Sigmoid colon (tissue), 7 donors: ENCODE results near the gene IL20RB. TPM values are rescaled to one million over a fixed set of nuclear protein-coding genes. Genes with fewer than 3 reads are reported as not detected.
"Not testable (repeated sequence)": the region's sequence is repeated elsewhere in the genome, so short reads cannot be mapped to it uniquely, and the experiment has no call there.

Source experiments
- DNase-seq: peaks from one replicate; pipeline ENCODE4 v3.0.0-alpha.2; 2019
- H3K27ac ChIP-seq, 4 donors: fragments of 200-600 bp; sonication (generic); one replicate each; pipeline ENCODE4 v1.5.1; 2016 to 2019; ENCODE audit warnings: mild to moderate bottlenecking in 1 of 4
- H3K27me3 ChIP-seq, 3 donors: fragments of 200-600 bp; sonication (generic); one replicate each; pipeline ENCODE4 v1.5.1; 2019; ENCODE audit warnings: mild to moderate bottlenecking in 1 of 3
- H3K36me3 ChIP-seq, 4 donors: fragments of 200-600 bp; sonication (generic); one replicate each; pipeline ENCODE4 v1.5.1; 2016 to 2019
- H3K4me1 ChIP-seq, 4 donors: fragments of 200-600 bp; sonication (generic); one replicate each; pipeline ENCODE4 v1.5.1; 2017 to 2019
- H3K4me3 ChIP-seq, 4 donors: fragments of 200-600 bp; sonication (generic); one replicate each; pipeline ENCODE4 v1.5.1; 2017 to 2019; ENCODE audit warnings: mild to moderate bottlenecking in 2 of 4, moderate library complexity in 1 of 4
- H3K9me3 ChIP-seq, 4 donors: fragments of 200-600 bp in 3 of 4; sonication (generic) in 3 of 4; one replicate each; pipeline versions ENCODE4 v1.5.1 to v1.6.1; 2013 to 2019
- EP300 ChIP-seq, 4 donors: sonication (generic); formaldehyde crosslinking; IDR thresholded peaks; one replicate each; pipeline ENCODE4 v1.6.1; 2017; ENCODE audit warnings: antibody characterized with exemption in 4 of 4
- POLR2A ChIP-seq, 2 donors: fragments of 450-650 bp; IDR thresholded peaks; one replicate each; pipeline ENCODE4 v1.6.1; 2016; ENCODE audit warnings: antibody characterized with exemption in 2 of 2, mild to moderate bottlenecking in 2 of 2, moderate library complexity in 2 of 2
- POLR2AphosphoS5 ChIP-seq, 4 donors: sonication (generic); formaldehyde crosslinking; IDR thresholded peaks; one replicate each; pipeline ENCODE4 v1.6.1; 2017; ENCODE audit warnings: antibody characterized with exemption in 4 of 4
- WGBS, 2 donors: extraction: QIAGEN DNeasy Blood & Tissue Kit; methylation state at CpG; one replicate each; pipeline ENCODE4 v1.1.7; 2013; 5-methylcytosine and 5-hydroxymethylcytosine counted together
- intact Hi-C: fragments of 100-400 bp; cut with DNase I; formaldehyde crosslinking; loops from one replicate; pipeline ENCODE4 v1.15.1; 2023
- polyA plus RNA-seq, 3 donors: library from polyadenylated mRNA; stranded (reverse); fragments of 200-250 nt; gene quantifications; one replicate each; pipeline ENCODE4 v1.2.3, GENCODE V29; 2013
- total RNA-seq, 4 donors: library from RNA; depleted of rRNA; stranded (reverse); fragments of >200 nt; gene quantifications; one replicate each; pipeline ENCODE4 v1.1.0, GENCODE V29; 2016
- TF ChIP-seq, protein P1 (sequence below), 4 experiments: fragments of 450-650 bp in 3 of 4; fragments of 200-600 bp in 1 of 4; IDR thresholded peaks; one replicate each; pipeline ENCODE4 v1.5.1; 2016 to 2019; ENCODE audit warnings: antibody characterized with exemption in 4 of 4, mild to moderate bottlenecking in 3 of 4, moderate library complexity in 2 of 4
- donor health status: healthy with polysubstance abuse.
- donor health status: Bipolar disorder and iron deficiency.
- donor health status: healthy.

IL20RB gene
- total and polyA plus RNA-seq, 7 donors, result 0.28 to 1.8 (median 1.2) TPM; not detected in 2

DNA sequence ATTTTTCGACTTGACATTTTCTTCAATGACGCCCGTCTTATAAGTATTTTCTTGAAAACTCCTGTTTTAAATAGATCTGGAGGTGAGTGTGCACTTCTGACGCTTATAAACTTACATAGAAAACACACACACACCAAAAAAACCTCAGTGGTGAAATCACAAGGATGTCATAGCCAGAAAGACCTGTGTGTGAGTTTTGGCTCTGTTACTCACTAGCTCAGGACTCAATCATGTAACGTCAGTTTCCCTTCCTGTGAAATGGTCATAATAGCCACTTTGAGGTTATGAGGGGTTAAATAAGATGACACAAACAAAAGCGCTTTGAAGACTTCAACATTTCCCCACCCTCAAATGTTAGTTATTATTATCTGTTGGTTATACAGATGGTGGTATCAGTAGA, 1.8 kb downstream of the IL20RB start:
- no peak overlapping the region for H3K4me3 ChIP-seq
- TF ChIP-seq POLR2AphosphoS5 (IDR thresholded peaks at IDR 0.05), result no peak
- no peak for TF ChIP-seq EP300 (IDR thresholded peaks at IDR 0.05)
- TF ChIP-seq, protein P1, sequence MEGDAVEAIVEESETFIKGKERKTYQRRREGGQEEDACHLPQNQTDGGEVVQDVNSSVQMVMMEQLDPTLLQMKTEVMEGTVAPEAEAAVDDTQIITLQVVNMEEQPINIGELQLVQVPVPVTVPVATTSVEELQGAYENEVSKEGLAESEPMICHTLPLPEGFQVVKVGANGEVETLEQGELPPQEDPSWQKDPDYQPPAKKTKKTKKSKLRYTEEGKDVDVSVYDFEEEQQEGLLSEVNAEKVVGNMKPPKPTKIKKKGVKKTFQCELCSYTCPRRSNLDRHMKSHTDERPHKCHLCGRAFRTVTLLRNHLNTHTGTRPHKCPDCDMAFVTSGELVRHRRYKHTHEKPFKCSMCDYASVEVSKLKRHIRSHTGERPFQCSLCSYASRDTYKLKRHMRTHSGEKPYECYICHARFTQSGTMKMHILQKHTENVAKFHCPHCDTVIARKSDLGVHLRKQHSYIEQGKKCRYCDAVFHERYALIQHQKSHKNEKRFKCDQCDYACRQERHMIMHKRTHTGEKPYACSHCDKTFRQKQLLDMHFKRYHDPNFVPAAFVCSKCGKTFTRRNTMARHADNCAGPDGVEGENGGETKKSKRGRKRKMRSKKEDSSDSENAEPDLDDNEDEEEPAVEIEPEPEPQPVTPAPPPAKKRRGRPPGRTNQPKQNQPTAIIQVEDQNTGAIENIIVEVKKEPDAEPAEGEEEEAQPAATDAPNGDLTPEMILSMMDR (IDR thresholded peaks at IDR 0.05), result no peak
- TF ChIP-seq POLR2A (IDR thresholded peaks at IDR 0.05), result no peak
- no peaks in the 10 kb centered on the region for H3K9me3 ChIP-seq
- no peak overlapping the region for H3K27ac ChIP-seq
- WGBS, 2 donors, result 93 to 96% methylated on average over 6 of the region's 6 CpGs
- H3K4me1 ChIP-seq, result peaks cover 0 to 11% (median 8%) of the 10 kb centered on the region in 4 donors
- H3K36me3 ChIP-seq, result no peaks in the 10 kb centered on the region
- intact Hi-C loops, result no loop called here
- H3K27me3 ChIP-seq, result no peaks in the 10 kb centered on the region
- DNase-seq, result no peak

DNA sequence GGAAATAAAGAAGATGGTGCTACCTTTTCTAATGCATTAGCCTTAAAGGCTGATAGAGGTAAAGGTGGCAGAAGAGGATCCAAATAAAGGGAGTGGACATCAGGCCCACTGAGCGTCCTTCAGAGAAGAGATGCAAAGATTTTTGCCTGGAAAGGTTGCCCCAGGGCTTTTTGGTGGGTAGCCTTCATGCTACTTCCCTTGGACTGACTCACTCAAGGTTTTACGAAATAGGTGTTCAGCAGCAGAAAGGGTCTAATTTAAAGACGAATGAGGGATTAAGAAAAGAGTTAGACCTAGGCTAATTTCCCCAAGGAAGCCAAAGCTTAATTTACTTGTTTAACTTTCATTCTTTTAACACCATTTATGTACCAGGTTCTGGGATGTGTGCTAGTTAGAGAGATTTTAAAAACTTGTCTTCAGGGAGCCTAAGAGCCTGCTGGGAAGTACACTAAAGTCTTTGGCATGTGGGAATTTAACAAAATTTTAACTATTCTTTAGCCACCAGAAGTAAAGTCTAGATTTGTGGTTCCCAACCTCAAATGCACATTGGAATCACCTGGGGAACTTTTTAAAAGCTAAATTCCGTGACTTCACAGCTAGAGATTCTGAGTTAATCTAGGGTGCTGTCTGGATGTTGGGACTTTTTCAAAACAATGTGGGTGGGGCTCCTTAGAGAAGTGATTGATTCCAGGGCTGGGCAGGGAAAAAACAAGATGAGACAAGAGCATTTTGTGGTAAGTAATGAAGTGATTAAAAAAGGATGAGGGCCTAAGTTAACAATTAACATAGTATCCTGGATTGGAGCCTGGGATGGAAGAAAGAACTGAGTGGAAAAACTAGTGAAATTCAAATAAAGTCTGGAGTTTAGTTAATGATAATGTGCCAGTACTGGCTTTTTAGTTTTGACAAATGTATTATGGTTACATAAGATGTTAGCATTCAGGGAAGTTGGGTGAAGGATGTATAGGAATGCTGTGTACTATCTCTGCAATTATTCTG, 3.4 kb downstream of the IL20RB start:
- H3K9me3 ChIP-seq, result no peaks in the 10 kb centered on the region
- 81 to 85% methylated on average over 4 of the region's 4 CpGs for WGBS, 2 donors
- DNase-seq, result no peak
- TF ChIP-seq EP300 (IDR thresholded peaks at IDR 0.05) (no peak), POLR2A (IDR thresholded peaks at IDR 0.05) (no peak), POLR2AphosphoS5 (IDR thresholded peaks at IDR 0.05) (no peak)
- TF ChIP-seq, protein P1 (IDR thresholded peaks at IDR 0.05), result no peak
- H3K36me3 ChIP-seq, result no peaks in the 10 kb centered on the region
- intact Hi-C loops, result no loop called here
- no peak overlapping the region for H3K27ac ChIP-seq
- peaks cover 0 to under 1% (median 0%) of the 10 kb centered on the region in 4 donors for H3K4me1 ChIP-seq
- H3K4me3 ChIP-seq, result no peak overlapping the region
- H3K27me3 ChIP-seq, result no peaks in the 10 kb centered on the region

DNA sequence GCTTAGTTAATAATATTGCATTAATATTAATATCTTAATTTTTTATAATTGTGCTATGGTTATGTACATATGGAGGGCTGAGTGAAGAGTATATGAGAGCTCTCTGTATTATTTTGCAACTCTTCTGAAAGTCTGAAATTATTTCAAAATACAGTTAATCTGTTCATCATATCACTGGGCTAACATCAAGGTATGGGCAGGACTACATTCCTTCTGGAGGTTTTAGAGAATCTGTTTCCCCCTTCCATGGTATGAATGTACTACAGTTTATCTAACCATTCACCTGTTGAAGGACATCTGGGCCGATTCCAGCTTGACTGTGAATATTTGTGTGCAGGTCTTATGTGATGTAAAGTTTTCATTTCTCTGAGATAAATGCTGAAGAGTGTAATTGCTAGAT, 5.1 kb downstream of the IL20RB start:
- no peaks in the 10 kb centered on the region for H3K27me3 ChIP-seq
- TF ChIP-seq EP300 (IDR thresholded peaks at IDR 0.05), result no peak
- TF ChIP-seq, protein P1 (IDR thresholded peaks at IDR 0.05), result no peak
- no peak for TF ChIP-seq POLR2AphosphoS5 (IDR thresholded peaks at IDR 0.05)
- no peak for TF ChIP-seq POLR2A (IDR thresholded peaks at IDR 0.05)
- H3K36me3 ChIP-seq, result no peaks in the 10 kb centered on the region
- no peak overlapping the region for H3K4me3 ChIP-seq
- H3K4me1 ChIP-seq, result no peaks in the 10 kb centered on the region
- WGBS, 2 donors, result 55 to 85% methylated on average over 1 of the region's 1 CpG
- no peak overlapping the region for H3K27ac ChIP-seq
- H3K9me3 ChIP-seq, result no peaks in the 10 kb centered on the region
- no peak for DNase-seq
- intact Hi-C loops, result no loop called here

DNA sequence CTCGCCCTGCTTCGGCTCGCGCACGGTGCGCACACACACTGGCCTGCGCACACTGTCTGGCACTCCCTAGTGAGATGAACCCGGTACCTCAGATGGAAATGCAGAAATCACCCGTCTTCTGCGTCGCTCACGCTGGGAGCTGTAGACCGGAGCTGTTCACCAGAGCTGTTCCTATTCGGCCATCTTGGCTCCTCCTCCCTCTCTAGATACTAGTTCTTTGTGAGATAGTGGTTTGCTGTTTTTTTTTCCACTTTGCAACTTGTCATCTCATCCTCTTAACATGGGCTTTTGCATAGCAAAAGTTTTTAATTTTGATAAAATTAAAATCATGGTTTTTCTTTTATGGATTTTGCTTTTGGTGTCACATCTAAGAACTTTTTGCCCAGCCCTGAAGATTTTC, 11.8 kb downstream of the IL20RB start:
- H3K36me3 ChIP-seq, H3K4me3 ChIP-seq, DNase-seq, H3K9me3 ChIP-seq, H3K27ac ChIP-seq, H3K4me1 ChIP-seq, intact Hi-C loops, H3K27me3 ChIP-seq: not testable (repeated sequence)
- WGBS, 2 donors, result 89 to 94% methylated on average over 6 of the region's 14 CpGs

DNA sequence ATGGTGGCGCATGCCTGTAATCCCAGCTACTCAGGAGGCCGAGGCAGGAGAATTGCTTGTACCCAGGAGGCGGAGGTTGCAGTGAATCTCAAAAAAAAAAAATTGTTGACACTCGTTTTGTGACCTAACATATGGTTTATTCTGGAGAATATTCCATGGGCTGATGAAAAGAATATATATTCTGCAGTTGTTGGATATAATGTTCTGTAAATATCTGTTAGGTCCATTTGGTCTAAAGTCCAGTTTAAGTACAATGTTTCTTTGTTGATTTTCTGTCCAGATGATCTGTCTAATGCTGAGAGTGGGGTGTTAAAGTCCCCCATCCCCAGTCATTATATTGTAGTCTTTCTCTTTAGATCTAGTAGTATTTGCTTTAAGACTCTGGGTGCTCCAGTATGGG, 15.6 kb downstream of the IL20RB start:
- no peak for DNase-seq
- 86 to 95% methylated on average over 4 of the region's 4 CpGs for WGBS, 2 donors
- no peak for TF ChIP-seq EP300 (IDR thresholded peaks at IDR 0.05)
- no peak for TF ChIP-seq POLR2AphosphoS5 (IDR thresholded peaks at IDR 0.05)
- TF ChIP-seq POLR2A (IDR thresholded peaks at IDR 0.05), result no peak
- no peak overlapping the region for H3K4me3 ChIP-seq
- no peaks in the 10 kb centered on the region for H3K27me3 ChIP-seq
- H3K9me3 ChIP-seq, result peaks cover 0 to 2% (median 0%) of the 10 kb centered on the region in 4 donors
- no peak overlapping the region for H3K27ac ChIP-seq
- no peaks in the 10 kb centered on the region for H3K36me3 ChIP-seq
- intact Hi-C loops, result no loop called here
- no peaks in the 10 kb centered on the region for H3K4me1 ChIP-seq
